Measurements from ENCODE around the gene AMBP. TPM values are rescaled to one million over a fixed set of nuclear protein-coding genes. Genes with fewer than 3 reads are reported as not detected.

Gene AMBP
- total RNA-seq, 1 donor from 2014 or later = 110 TPM

DNA sequence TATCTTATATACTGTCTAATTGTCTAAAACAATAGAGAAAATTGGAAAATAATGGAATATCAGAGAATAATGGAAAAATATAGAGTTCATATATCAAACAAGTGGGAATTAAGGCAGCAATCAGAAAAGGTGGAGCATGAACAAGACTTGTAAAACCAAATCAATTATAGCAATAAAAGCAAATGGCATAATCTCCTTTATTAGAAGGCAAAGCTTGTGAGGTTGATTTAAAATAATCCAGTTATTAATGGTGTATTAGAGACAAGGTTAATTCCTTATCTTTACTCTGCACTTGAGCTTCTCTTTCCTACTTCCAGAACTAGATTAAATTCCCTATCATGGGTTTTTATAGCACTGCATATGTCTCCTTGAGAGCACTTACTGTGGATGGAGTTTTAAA lies 64.1 kb downstream of the AMBP start:
- no peak for TF ChIP-seq CTCF (conservative IDR thresholded peaks at IDR 0.05)
- H3K4me3 Mint-ChIP-seq = no peak overlapping the region
- H3K36me3 Mint-ChIP-seq = peaks cover 47% of the 10 kb centered on the region
- no peak overlapping the region for H3K27ac Mint-ChIP-seq
- H3K27me3 Mint-ChIP-seq = no peaks in the 10 kb centered on the region
- H3K4me1 Mint-ChIP-seq (ENCODE audit: unreplicated experiment) = no peaks in the 10 kb centered on the region
- peaks cover 4% of the 10 kb centered on the region for H3K9me3 Mint-ChIP-seq
- DNase-seq (ENCODE audit: extremely low spot score, unreplicated experiment) = no peak

- Mint-ChIP-seq H3K9me3 (peaks cover 4% of the 10 kb centered on the region), H3K27me3 (no peaks in the 10 kb centered on the region), H3K36me3 (peaks cover 45% of the 10 kb centered on the region), H3K4me3 (no peak overlapping the region), H3K4me1 (ENCODE audit: unreplicated experiment) (no peaks in the 10 kb centered on the region), H3K27ac (no peak overlapping the region)
- no peak for TF ChIP-seq CTCF (conservative IDR thresholded peaks at IDR 0.05)
- DNase-seq (ENCODE audit: extremely low spot score, unreplicated experiment) = no peak
Observed at GRCh38 chr9:114012126-114012525, 66.0 kb downstream of the AMBP start.

- H3K27ac Mint-ChIP-seq = no peak overlapping the region
- H3K4me1 Mint-ChIP-seq (ENCODE audit: unreplicated experiment) = no peaks in the 10 kb centered on the region
- peaks cover 4% of the 10 kb centered on the region for H3K9me3 Mint-ChIP-seq
- H3K4me3 Mint-ChIP-seq = no peak overlapping the region
- DNase-seq (ENCODE audit: extremely low spot score, unreplicated experiment) = peak; percentile 39
- H3K27me3 Mint-ChIP-seq = no peaks in the 10 kb centered on the region
- TF ChIP-seq CTCF (conservative IDR thresholded peaks at IDR 0.05) = no peak
- H3K36me3 Mint-ChIP-seq = peaks cover 48% of the 10 kb centered on the region
Observed at GRCh38 chr9:114011313-114011712, 66.8 kb downstream of the AMBP start.

Other genes starting within 250 kb of the AMBP start
- gene ZNF618, start 202.0 kb downstream of the AMBP start, total RNA-seq (ENCODE audit: low replicate concordance) = 23.7 and 51.5 TPM in 2 replicates
- gene KIF12, start 21.0 kb upstream of the AMBP start, total RNA-seq (ENCODE audit: low replicate concordance) = 33.2 and 35.9 TPM in 2 replicates
- 29.5 and 65.1 TPM in 2 replicates for gene COL27A1, start 77.2 kb upstream of the AMBP start, total RNA-seq (ENCODE audit: low replicate concordance)
- 0.65 and 1.6 TPM in 2 replicates for gene ORM1, start 244.8 kb upstream of the AMBP start, total RNA-seq (ENCODE audit: low replicate concordance)